IPS-NIHi7 (cell line): ENCODE results near the gene CACNG6.

Experiments
- DNase-seq: peaks from one replicate; pipeline ENCODE4 v3.0.0; 2012; ENCODE audit warnings: mixed read lengths; ENCODE audit errors: extremely low spot score

CACNG6 gene

GRCh38 chr19:54042989-54043388, 51.6 kb downstream of the CACNG6 start:
- no peak for DNase-seq

- no peak for DNase-seq
These were observed 54.3 kb downstream of the CACNG6 start for GRCh38 chr19:54045771-54046170.

- DNase-seq: no peak
These were observed 56.2 kb downstream of the CACNG6 start for GRCh38 chr19:54047616-54048015.
